Transverse colon (tissue), 4 donors: ENCODE data around the gene DOC2B.
"Not testable (repeated sequence)": the region's sequence is repeated elsewhere in the genome, so short reads cannot be mapped to it uniquely, and the experiment has no call there.

Experiments used
- CTCF ChIP-seq, 5 experiments: fragments of 200-600 bp in 3 of 5; fragments of 450-650 bp in 2 of 5; sonication (generic) in 3 of 5; IDR thresholded peaks; 1 replicate in 2 of 5; 2 replicates in 3 of 5; pipeline ENCODE4 v1.5.1; 2016 to 2017; ENCODE audit warnings: antibody characterized with exemption in 5 of 5, inconsistent platforms in 3 of 5, mild to moderate bottlenecking in 2 of 5, moderate library complexity in 1 of 5
- EP300 ChIP-seq: sonication (generic); formaldehyde crosslinking; IDR thresholded peaks from one replicate; pipeline ENCODE4 v1.6.1; 2017; ENCODE audit warnings: antibody characterized with exemption, low read depth
- POLR2A ChIP-seq: fragments of 450-650 bp; IDR thresholded peaks from one replicate; pipeline ENCODE4 v1.6.1; 2016; ENCODE audit warnings: antibody characterized with exemption, mild to moderate bottlenecking, moderate library complexity
- POLR2AphosphoS5 ChIP-seq, 3 donors: sonication (generic); formaldehyde crosslinking; IDR thresholded peaks; one replicate each; pipeline ENCODE4 v1.6.1; 2016; ENCODE audit warnings: antibody characterized with exemption in 3 of 3

- not testable (repeated sequence) for TF ChIP-seq POLR2A; CTCF (IDR thresholded peaks at IDR 0.05); POLR2AphosphoS5 (IDR thresholded peaks at IDR 0.05); EP300
Observed at GRCh38 chr17:133932-134331, 47.5 kb downstream of the DOC2B start.
